ENCODE results near the gene PCNP. TPM values are rescaled to one million over a fixed set of nuclear protein-coding genes. Genes with fewer than 3 reads are reported as not detected.

Gene PCNP
- total and polyA plus RNA-seq, 9 of the 15 experiments (the other 6 are each of a cell fraction or from before 2014, with no cell fraction given), result 54.3 to 170 (median 150) TPM

GRCh38 chr3:101639280-101639963, 65.4 kb downstream of the PCNP start:
- H3K9me1 ChIP-seq (ENCODE audit: control insufficient read depth, insufficient read depth, low read length), result no peaks in the 10 kb centered on the region
- peak overlapping the region; percentile 63 for H3K4me3 ChIP-seq
- H3K79me2 ChIP-seq (ENCODE audit: control insufficient read depth, insufficient read depth, low read length), result peaks cover 90% of the 10 kb centered on the region
- POLR2A ChIA-PET, result interaction anchor here (0.7 to 2.2 kb wide), 5 partner anchors 8 to 72 kb away, joined by 3 to 6 read pairs (median 3); no protein-coding TSS in a partner anchor
- peaks cover 51% of the 10 kb centered on the region for H3K36me3 ChIP-seq (ENCODE audit: control insufficient read depth, insufficient read depth, low read length)
- CTCF ChIA-PET (ENCODE audit: low intra/inter-chr PET ratio), result no interaction called here
- no peaks in the 10 kb centered on the region for H3K27me3 ChIP-seq (ENCODE audit: control insufficient read depth in 2 of 2, insufficient read depth in 2 of 2, low read length in 2 of 2)
- 2% methylated on average over 17 of the region's 18 CpGs for WGBS (ENCODE audit: insufficient coverage, low coverage, missing lambda C conversion rate)
- no TSS peak for BruUV-seq (replicated peaks)
- in situ Hi-C loops (cut with MboI), result no loop called here
- peak overlapping the region; percentile 87 to 91; a peak in 3 of 4 replicates for H3K9ac ChIP-seq (ENCODE audit: insufficient read depth in 1 of 2, low read depth in 2 of 2, low read length in 2 of 2)
- ATAC-seq (no peak), DNase-seq (ENCODE audit: extremely low read depth in 1 of 4, low spot score in 3 of 4) (peak in 1 of 4 experiments; percentile 41), FAIRE-seq (no peak)
- H3K4me2 ChIP-seq (ENCODE audit: insufficient read depth, low read length), result peak overlapping the region; percentile 93
- peak overlapping the region; percentile 86 for H3K27ac ChIP-seq (ENCODE audit: extremely low read depth, low read depth, low read length)
- H2AFZ ChIP-seq (ENCODE audit: low read depth, low read length), result no peak overlapping the region
- intact Hi-C loops (cut with micrococcal nuclease), result loop anchor here (5.0 to 10.0 kb wide), 2 partner anchors 127 to 265 kb away; partner anchors contain the start of gene SENP7
- H3K9me3 ChIP-seq (replicated peaks; ENCODE audit: control insufficient read depth, insufficient read depth, low read depth, low read length), result no peaks in the 10 kb centered on the region
- H4K20me1 ChIP-seq (replicated peaks; ENCODE audit: control insufficient read depth, insufficient read depth, low read length), result no peaks in the 10 kb centered on the region
- peaks cover 12 to 28% of the 10 kb centered on the region in 2 experiments; a peak in 4 of 5 replicates for H3K4me1 ChIP-seq (replicated peaks in 1 of 2; ENCODE audit: control insufficient read depth in 2 of 2, insufficient read depth in 2 of 2, low read length in 2 of 2)
- TF ChIP-seq ZNF589 (CRISPR knock-in tag; IDR thresholded peaks at IDR 0.05; ENCODE audit: low read depth) (no peak), MLLT1 (IDR thresholded peaks at IDR 0.05) (peak; percentile 48 to 72; a peak in 1 of 4 replicates), TEAD2 (tag; IDR thresholded peaks at IDR 0.05) (no peak), FOXM1 (IDR thresholded peaks at IDR 0.05; ENCODE audit: low read depth) (no peak), FOXM1 (CRISPR knock-in tag; IDR thresholded peaks at IDR 0.05; ENCODE audit: low read depth) (no peak), ZNF436 (CRISPR knock-in tag; IDR thresholded peaks at IDR 0.05) (no peak), BRD9 (IDR thresholded peaks at IDR 0.05; ENCODE audit: low read depth, partially characterized antibody) (peak; percentile 51), ZNF512 (tag; IDR thresholded peaks at IDR 0.05) (no peak), MEIS2 (IDR thresholded peaks at IDR 0.05; ENCODE audit: partially characterized antibody) (peak; percentile 27), PRPF4 (IDR thresholded peaks at IDR 0.05; ENCODE audit: insufficient read depth, low read depth, low read length, poor library complexity, severe bottlenecking) (no peak), PBX2 (CRISPR knock-in tag; IDR thresholded peaks at IDR 0.05; ENCODE audit: low read depth) (no peak), PBX2 (tag; conservative IDR thresholded peaks at IDR 0.05; ENCODE audit: low read depth) (0 out of 2 replicates have a peak, but pooled peaks have one; percentile 17), UBTF (IDR thresholded peaks at IDR 0.05; ENCODE audit: borderline replicate concordance in 1 of 2, low read depth in 2 of 2, low read length in 2 of 2) (0 out of 4 replicates have a peak, but pooled peaks of 1 of the 2 experiments have one; percentile 6)

All from K562 (cell line).